GM12878 (cell line): ENCODE measurements around the gene SLAMF9. TPM values are rescaled to one million over a fixed set of nuclear protein-coding genes. Genes with fewer than 3 reads are reported as not detected.

Experiments
- ATAC-seq: fragments of 200-7000 bp; cut with Tn5 transposase; 3 replicates; pipeline ENCODE4 v1.9.1; 2020; ENCODE audit warnings: mild to moderate bottlenecking, moderate library complexity
- BruUV-seq: library from RNA; stranded (reverse); fragments of 400-500 nt; replicated peaks from 2 replicates; lab custom pipeline; 2021; lab: Mats Ljungman, UMichigan
- CTCF ChIA-PET: fragments of 300-600 bp; sonication (Branson Sonifier 250); formaldehyde crosslinking; extraction: SDS; loops from one replicate; lab custom pipeline; 2021; ENCODE audit warnings: inconsistent platforms; lab: Yijun Ruan, JAX
- POLR2A ChIA-PET: fragments of 350-600 bp; formaldehyde crosslinking; extraction: SDS; loops from one replicate; lab custom pipeline; 2021; ENCODE audit warnings: inconsistent platforms; lab: Charles Lee
- RAD21 ChIA-PET: fragments of 300-600 bp; sonication (Branson Sonifier 250); formaldehyde crosslinking; loops from one replicate; lab custom pipeline; 2023; ENCODE audit warnings: antibody characterized with exemption; ENCODE audit not compliant: unreplicated experiment; lab: Charles Lee
- SMC1A ChIA-PET: fragments of 300-600 bp; sonication (Branson Sonifier 250); formaldehyde crosslinking; loops from one replicate; lab custom pipeline; 2023; ENCODE audit not compliant: unreplicated experiment, uncharacterized antibody; lab: Charles Lee
- DNase-seq: peaks from one replicate; pipeline ENCODE4 v3.0.0-alpha.2; 2011; ENCODE audit warnings: low read depth, low spot score
- FAIRE-seq: peaks from 3 replicates; lab custom pipeline; 2011; peaks lifted over from hg19 to GRCh38; lab: Jason Lieb, UNC
- H2AFZ ChIP-seq: 2 replicates; pipeline ENCODE4 v1.6.0; 2011; ENCODE audit warnings: low read depth, low read length, control low read depth; ENCODE audit not compliant: control insufficient read depth
- H3K27ac ChIP-seq: 2 replicates; pipeline ENCODE4 v1.5.1; 2011; ENCODE audit warnings: control low read depth; ENCODE audit not compliant: control insufficient read depth, insufficient read depth
- H3K27me3 ChIP-seq, 2 experiments: replicated peaks in 1 of 2; 2 replicates each; pipeline versions ENCODE4 v1.6.0 to v1.6.1; 2011; ENCODE audit warnings: low read length in 1 of 2; ENCODE audit not compliant: control insufficient read depth in 2 of 2, insufficient read depth in 2 of 2
- H3K36me3 ChIP-seq, 2 experiments: 2 replicates each; pipeline ENCODE4 v1.5.1; 2011; ENCODE audit warnings: low read length in 1 of 2; ENCODE audit not compliant: control insufficient read depth in 2 of 2, insufficient read depth in 2 of 2
- H3K4me1 ChIP-seq: 2 replicates; pipeline ENCODE4 v1.6.1; 2011; ENCODE audit warnings: mild to moderate bottlenecking, low read length, moderate library complexity, mixed read lengths; ENCODE audit not compliant: control insufficient read depth, insufficient read depth
- H3K4me2 ChIP-seq: 2 replicates; pipeline ENCODE4 v1.6.0; 2011; ENCODE audit warnings: control low read depth; ENCODE audit not compliant: control insufficient read depth, insufficient read depth
- H3K4me3 ChIP-seq: fragments of 200-600 bp; sonication (generic); 2 replicates; pipeline ENCODE4 v1.5.1; 2016
- H3K79me2 ChIP-seq: 2 replicates; pipeline ENCODE4 v1.6.0; 2011; ENCODE audit warnings: low read length; ENCODE audit not compliant: control insufficient read depth, insufficient read depth
- H3K9ac ChIP-seq: 2 replicates; pipeline ENCODE4 v1.8.0; 2011; ENCODE audit warnings: low read length, control low read depth, mixed read lengths; ENCODE audit not compliant: control insufficient read depth, insufficient read depth
- H3K9me3 ChIP-seq: replicated peaks from 3 replicates; pipeline ENCODE4 v1.5.1; 2011; ENCODE audit warnings: mild to moderate bottlenecking, low read length; ENCODE audit not compliant: control insufficient read depth, insufficient read depth
- H4K20me1 ChIP-seq: 2 replicates; pipeline ENCODE4 v1.6.0; 2011; ENCODE audit not compliant: control insufficient read depth, insufficient read depth
- BRCA1 ChIP-seq: IDR thresholded peaks from 2 replicates; pipeline ENCODE4 v1.6.1; 2011; ENCODE audit warnings: low read depth, low read length, improper control_type of control experiment
- CBFB ChIP-seq: IDR thresholded peaks from 2 replicates; pipeline ENCODE4 v1.6.1; 2016; ENCODE audit warnings: antibody characterized with exemption, low read depth
- EGR1 ChIP-seq, 2 experiments: IDR thresholded peaks; 1 replicate in 1 of 2; 2 replicates in 1 of 2; pipeline ENCODE4 v1.6.1; 2011 to 2012; ENCODE audit warnings: low read depth in 2 of 2, low read length in 2 of 2, borderline replicate concordance in 1 of 2, mild to moderate bottlenecking in 1 of 2, moderate library complexity in 1 of 2
- FOXK2 ChIP-seq: fragments of 450-650 bp; IDR thresholded peaks from 2 replicates; pipeline ENCODE4 v1.6.1; 2017; ENCODE audit warnings: mild to moderate bottlenecking, moderate library complexity
- HCFC1 ChIP-seq: fragments of 150-350 bp; IDR thresholded peaks from 2 replicates; pipeline ENCODE4 v1.6.1; 2014; ENCODE audit warnings: low read length
- HDAC6 ChIP-seq: fragments of 200-600 bp; sonication (generic); IDR thresholded peaks from one replicate; pipeline ENCODE4 v1.8.0; 2017; ENCODE audit warnings: antibody characterized with exemption; ENCODE audit not compliant: unreplicated experiment
- POU2F2 ChIP-seq: IDR thresholded peaks from 3 replicates; pipeline ENCODE4 v1.6.1; 2011; ENCODE audit warnings: low read depth, mild to moderate bottlenecking, low read length, borderline replicate concordance
- RAD51 ChIP-seq: fragments of 450-650 bp; IDR thresholded peaks from 2 replicates; pipeline ENCODE4 v1.6.1; 2016; ENCODE audit warnings: moderate library complexity, mild to moderate bottlenecking, inconsistent platforms
- SIX5 ChIP-seq: IDR thresholded peaks from 2 replicates; pipeline ENCODE4 v1.6.1; 2011; ENCODE audit warnings: mild to moderate bottlenecking, low read depth, low read length, moderate library complexity; ENCODE audit not compliant: severe bottlenecking
- SMAD5 ChIP-seq: IDR thresholded peaks from 2 replicates; pipeline ENCODE4 v1.6.1; 2016; ENCODE audit warnings: antibody characterized with exemption, low read depth
- TAF1 ChIP-seq: IDR thresholded peaks from 2 replicates; pipeline ENCODE4 v1.6.1; 2011; ENCODE audit warnings: mild to moderate bottlenecking, low read depth, low read length, borderline replicate concordance
- YY1 ChIP-seq: IDR thresholded peaks from 2 replicates; pipeline ENCODE4 v1.6.1; 2011; ENCODE audit warnings: low read depth, mild to moderate bottlenecking, low read length
- ZBED1 ChIP-seq: IDR thresholded peaks from 2 replicates; pipeline ENCODE4 v1.6.1; 2016; ENCODE audit warnings: borderline replicate concordance
- ZBTB4 ChIP-seq: fragments of 450-650 bp; formaldehyde crosslinking; IDR thresholded peaks from 2 replicates; pipeline ENCODE4 v1.4.0; 2022; ENCODE audit warnings: mild to moderate bottlenecking, moderate library complexity
- ZNF207 ChIP-seq: fragments of 450-650 bp; IDR thresholded peaks from 2 replicates; pipeline ENCODE4 v1.6.1; 2014; ENCODE audit warnings: antibody characterized with exemption, mild to moderate bottlenecking, borderline replicate concordance
- WGBS: methylation state at CpG from one replicate; pipeline ENCODE4 v1.1.6; 2016; ENCODE audit warnings: low lambda C conversion rate; ENCODE audit not compliant: insufficient replicate concordance, insufficient coverage; ENCODE audit errors: missing lambda C conversion rate; 5-methylcytosine and 5-hydroxymethylcytosine counted together
- in situ Hi-C: fragments of 300-500 bp; cut with MboI; formaldehyde crosslinking; loops from 9 replicates; pipeline ENCODE4 v1.14.3; 2018; ENCODE audit warnings: mixed read lengths
- intact Hi-C: fragments of 100-400 bp; cut with micrococcal nuclease; formaldehyde crosslinking; loops from one replicate; pipeline ENCODE4 v1.14.2; 2022; ENCODE audit not compliant: unreplicated experiment
- polyA plus RNA-seq, 11 experiments: library from polyadenylated mRNA; depleted of rRNA in 4 of 11; unstranded in 6 of 11; stranded (reverse) in 5 of 11; fragments of >200 nt; fragmentation: Nextera tagmentation in 4 of 11; fragmentation: Illumina TruSeq in 1 of 11; extraction: Ambion mirVana in 4 of 11; extraction: Trizol in 1 of 11; gene quantifications; 1 replicate in 1 of 11; 2 replicates in 10 of 11; pipeline versions ENCODE4 v1.2.1 to v1.2.3, GENCODE V29; 2011 to 2016; ENCODE audit warnings: inconsistent platforms in 2 of 11, missing spikeins in 2 of 11, low read depth in 1 of 11
- total RNA-seq, 4 experiments: library from RNA; depleted of rRNA in 3 of 4; stranded (reverse); fragments of >200 nt in 3 of 4; fragmentation: Illumina TruSeq in 1 of 4; extraction: Trizol in 1 of 4; gene quantifications; 2 replicates each; pipeline versions ENCODE4 v1.2.1 to v1.2.3, GENCODE V29; 2013 to 2021
- TF ChIP-seq, protein P1 (sequence below): IDR thresholded peaks from 2 replicates; pipeline ENCODE4 v1.6.1; 2011; ENCODE audit warnings: low read depth, mild to moderate bottlenecking, low read length, moderate library complexity, borderline replicate concordance; ENCODE audit errors: extremely low read depth
- TF ChIP-seq, protein P2 (sequence below): fragments of 450-650 bp; IDR thresholded peaks from 2 replicates; pipeline ENCODE4 v1.6.1; 2016; ENCODE audit warnings: mild to moderate bottlenecking

SLAMF9 gene
- total and polyA plus RNA-seq, 10 of the 15 experiments (the other 5 are each of a cell fraction or from before 2014, with no cell fraction given): not detected

- Histone ChIP-seq H3K27ac (no peak overlapping the region), H3K4me1 (peaks cover 4% of the 10 kb centered on the region), H3K79me2 (no peaks in the 10 kb centered on the region), H3K27me3 (peaks cover 4% of the 10 kb centered on the region in 2 experiments; a peak in 3 of 4 replicates), H3K9ac (no peak overlapping the region), H3K9me3 (no peaks in the 10 kb centered on the region), H2AFZ (no peak overlapping the region), H3K4me2 (no peak overlapping the region), H4K20me1 (no peaks in the 10 kb centered on the region), H3K4me3 (no peak overlapping the region), H3K36me3 (no peaks in the 10 kb centered on the region)
- no peak for FAIRE-seq
- DNase-seq: no peak
- TF ChIP-seq, protein P1, sequence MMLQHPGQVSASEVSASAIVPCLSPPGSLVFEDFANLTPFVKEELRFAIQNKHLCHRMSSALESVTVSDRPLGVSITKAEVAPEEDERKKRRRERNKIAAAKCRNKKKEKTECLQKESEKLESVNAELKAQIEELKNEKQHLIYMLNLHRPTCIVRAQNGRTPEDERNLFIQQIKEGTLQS: no peak
- TF ChIP-seq, protein P2, sequence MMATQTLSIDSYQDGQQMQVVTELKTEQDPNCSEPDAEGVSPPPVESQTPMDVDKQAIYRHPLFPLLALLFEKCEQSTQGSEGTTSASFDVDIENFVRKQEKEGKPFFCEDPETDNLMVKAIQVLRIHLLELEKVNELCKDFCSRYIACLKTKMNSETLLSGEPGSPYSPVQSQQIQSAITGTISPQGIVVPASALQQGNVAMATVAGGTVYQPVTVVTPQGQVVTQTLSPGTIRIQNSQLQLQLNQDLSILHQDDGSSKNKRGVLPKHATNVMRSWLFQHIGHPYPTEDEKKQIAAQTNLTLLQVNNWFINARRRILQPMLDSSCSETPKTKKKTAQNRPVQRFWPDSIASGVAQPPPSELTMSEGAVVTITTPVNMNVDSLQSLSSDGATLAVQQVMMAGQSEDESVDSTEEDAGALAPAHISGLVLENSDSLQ: no peak
- TF ChIP-seq ZBED1 (no peak), SIX5 (no peak), TAF1 (no peak), RAD51 (no peak), YY1 (no peak), HCFC1 (no peak), SMAD5 (no peak), POU2F2 (no peak), EGR1 (IDR thresholded peaks at IDR 0.05; ENCODE audit: borderline replicate concordance in 1 of 2, low read depth in 2 of 2, low read length in 2 of 2) (no peak), ZBTB4 (CRISPR knock-in tag) (no peak), FOXK2 (no peak), HDAC6 (no peak), ZNF207 (no peak), BRCA1 (no peak), CBFB (no peak)
- intact Hi-C loops: no loop called here
- RAD21 ChIA-PET: no interaction called here
- CTCF ChIA-PET: interaction anchor here (3.2 kb wide), 1 partner anchor 44 kb away, joined by 14 read pairs; no protein-coding TSS in a partner anchor
- 39% methylated on average over 3 of the region's 3 CpGs for WGBS
- in situ Hi-C loops: no loop called here
- no peak for ATAC-seq
- no TSS peak for BruUV-seq
- POLR2A ChIA-PET: no interaction called here
- SMC1A ChIA-PET: no interaction called here
Measured at GRCh38 chr1:159964144-159964543, 10.1 kb upstream of the SLAMF9 start.
